Gastrocnemius medialis (tissue), 4 donors: Measurements from ENCODE around the gene USP6NL.

Source experiments
- POLR2A ChIP-seq, 2 donors: fragments of 450-650 bp; IDR thresholded peaks; one replicate each; pipeline ENCODE4 v1.6.1; 2017; ENCODE audit warnings: antibody characterized with exemption in 2 of 2, mild to moderate bottlenecking in 2 of 2, moderate library complexity in 2 of 2
- TF ChIP-seq, protein P1 (sequence below), 5 experiments: fragments of 450-650 bp in 3 of 5; fragments of 200-600 bp in 2 of 5; sonication (generic) in 2 of 5; IDR thresholded peaks in 4 of 5; conservative IDR thresholded peaks in 1 of 5; 1 replicate in 4 of 5; 2 replicates in 1 of 5; pipeline ENCODE4 v1.5.1; 2016 to 2019; ENCODE audit warnings: antibody characterized with exemption in 5 of 5, mild to moderate bottlenecking in 3 of 5, moderate library complexity in 3 of 5

DNA sequence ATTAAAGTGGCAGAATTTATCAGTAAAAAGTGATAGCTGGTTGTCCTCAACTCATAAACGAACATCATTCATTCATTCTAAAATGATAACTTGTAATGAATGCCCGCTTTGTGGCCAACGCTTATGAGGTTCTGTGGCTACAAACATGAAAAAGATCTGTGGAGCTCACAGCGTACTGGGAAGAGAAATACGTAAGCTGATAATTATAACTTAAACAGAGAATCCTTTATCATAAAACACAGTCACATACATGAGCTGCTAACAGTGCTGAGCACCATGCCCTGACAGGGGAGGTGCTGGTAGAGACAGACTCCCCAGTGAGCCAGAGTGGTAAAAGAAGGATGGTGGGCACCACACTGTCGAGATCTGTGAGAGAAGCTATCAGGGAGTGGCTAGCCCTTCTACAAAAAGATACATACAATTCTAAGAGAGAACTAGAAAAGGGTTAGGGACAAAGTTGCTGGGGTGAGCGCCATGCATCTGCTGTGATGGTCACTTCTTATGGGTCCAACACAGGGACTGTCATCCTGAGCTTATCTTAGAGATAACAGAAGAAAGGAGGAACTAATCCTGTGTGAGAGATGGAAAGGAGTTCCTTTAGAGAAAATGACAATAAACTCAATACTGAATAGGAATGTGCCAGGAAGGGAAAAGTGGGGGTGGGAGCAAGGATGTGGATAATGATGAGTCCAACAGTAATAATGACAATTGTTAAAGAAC, 106.7 kb downstream of the USP6NL start:
- TF ChIP-seq POLR2A (IDR thresholded peaks at IDR 0.05) = no peak
- TF ChIP-seq, protein P1, sequence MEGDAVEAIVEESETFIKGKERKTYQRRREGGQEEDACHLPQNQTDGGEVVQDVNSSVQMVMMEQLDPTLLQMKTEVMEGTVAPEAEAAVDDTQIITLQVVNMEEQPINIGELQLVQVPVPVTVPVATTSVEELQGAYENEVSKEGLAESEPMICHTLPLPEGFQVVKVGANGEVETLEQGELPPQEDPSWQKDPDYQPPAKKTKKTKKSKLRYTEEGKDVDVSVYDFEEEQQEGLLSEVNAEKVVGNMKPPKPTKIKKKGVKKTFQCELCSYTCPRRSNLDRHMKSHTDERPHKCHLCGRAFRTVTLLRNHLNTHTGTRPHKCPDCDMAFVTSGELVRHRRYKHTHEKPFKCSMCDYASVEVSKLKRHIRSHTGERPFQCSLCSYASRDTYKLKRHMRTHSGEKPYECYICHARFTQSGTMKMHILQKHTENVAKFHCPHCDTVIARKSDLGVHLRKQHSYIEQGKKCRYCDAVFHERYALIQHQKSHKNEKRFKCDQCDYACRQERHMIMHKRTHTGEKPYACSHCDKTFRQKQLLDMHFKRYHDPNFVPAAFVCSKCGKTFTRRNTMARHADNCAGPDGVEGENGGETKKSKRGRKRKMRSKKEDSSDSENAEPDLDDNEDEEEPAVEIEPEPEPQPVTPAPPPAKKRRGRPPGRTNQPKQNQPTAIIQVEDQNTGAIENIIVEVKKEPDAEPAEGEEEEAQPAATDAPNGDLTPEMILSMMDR (IDR thresholded peaks at IDR 0.05 in 4 of 5, conservative IDR thresholded peaks at IDR 0.05 in 1 of 5) = no peak
